SW480 (cell line): ENCODE measurements around the gene TCF15.

Experiments used
- DNase-seq: peaks from one replicate; pipeline ENCODE4 v3.0.0-alpha.2; 2016; ENCODE audit warnings: low spot score

Gene TCF15

DNA sequence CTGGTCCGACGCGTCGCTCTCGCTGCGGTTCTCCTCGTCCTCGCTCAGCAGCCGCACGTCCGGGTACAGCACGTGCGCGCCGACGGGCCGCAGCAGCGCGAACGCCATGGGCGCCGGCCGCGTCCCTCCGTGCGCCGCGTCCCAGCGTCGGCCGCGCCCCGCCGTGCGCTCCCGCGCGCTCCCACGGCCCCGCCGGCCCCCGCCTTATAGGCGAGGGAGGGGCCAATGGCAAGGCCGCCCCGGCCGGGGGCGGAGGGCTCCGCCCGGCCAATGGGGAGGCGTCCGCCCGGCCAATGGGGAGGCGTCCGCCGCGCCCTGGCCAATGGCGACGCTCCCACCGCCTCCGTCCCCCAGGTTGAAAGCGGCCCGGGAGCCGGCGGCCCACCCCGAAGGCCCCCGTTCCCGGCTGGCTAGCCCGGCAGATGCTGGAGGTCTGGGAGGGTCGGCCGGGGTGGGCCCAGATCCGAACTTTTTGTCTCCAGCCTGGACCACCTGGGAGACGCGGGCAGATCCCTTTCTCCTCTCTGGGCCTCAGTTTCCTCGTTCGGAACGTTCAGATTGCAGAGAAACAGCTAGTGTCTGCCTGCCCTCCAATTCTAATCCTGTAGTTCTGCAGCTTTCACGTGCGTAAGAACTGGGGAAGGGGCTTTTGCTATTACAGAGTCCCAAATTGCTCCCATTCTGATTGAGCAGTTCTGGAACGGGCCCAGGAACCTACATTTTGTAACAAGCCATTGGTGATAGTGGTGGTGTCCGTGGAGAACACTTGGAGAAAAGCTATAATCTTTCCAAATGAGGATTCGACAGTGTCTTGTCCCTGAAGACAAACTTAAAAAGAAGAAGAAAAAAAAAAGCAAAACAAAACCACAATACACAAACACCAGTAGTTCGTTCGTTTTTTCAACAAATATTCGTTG, at the start of gene TCF15:
TSS of gene TCF15 (minus strand) at position 180 of the 917 bp plus-strand sequence. CDS start at position 108, 72 bp downstream.
- DNase-seq = no peak

DNA sequence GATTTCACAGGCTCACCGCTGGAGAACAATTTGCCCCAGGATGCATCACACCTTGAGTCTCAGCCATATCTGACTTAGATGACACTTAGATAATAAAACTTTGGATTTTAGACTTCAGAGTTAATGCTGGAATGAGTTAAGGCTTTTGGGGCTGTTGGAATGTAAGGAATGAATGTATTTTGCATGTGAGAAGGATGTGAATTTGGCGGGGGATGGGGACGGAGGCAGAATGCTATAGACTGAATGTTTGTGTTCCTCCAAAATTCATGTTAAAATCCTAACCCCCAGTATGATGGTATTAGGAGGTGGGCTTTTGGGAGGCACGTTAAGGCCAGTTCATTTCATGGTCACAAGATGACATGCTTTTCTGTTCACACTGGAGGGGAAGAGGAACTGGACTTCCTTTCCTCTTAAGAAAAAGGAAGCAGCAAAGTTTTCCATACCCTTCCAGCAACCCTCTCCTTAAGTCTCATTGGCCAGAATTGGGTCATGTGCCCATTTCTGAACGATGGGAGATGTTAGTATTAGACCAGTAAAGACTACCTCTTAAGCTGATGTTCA, 48.7 kb upstream of the TCF15 start:
- no peak for DNase-seq

- no peak for DNase-seq
These were observed 48.1 kb upstream of the TCF15 start for GRCh38 chr20:658202-658601.

- no peak for DNase-seq
These were observed 45.9 kb upstream of the TCF15 start for GRCh38 chr20:655726-656624.

- no peak for DNase-seq
These were observed 44.3 kb upstream of the TCF15 start for GRCh38 chr20:654417-654750.

- DNase-seq = no peak
These were observed 43.7 kb upstream of the TCF15 start for GRCh38 chr20:653590-654416.

DNA sequence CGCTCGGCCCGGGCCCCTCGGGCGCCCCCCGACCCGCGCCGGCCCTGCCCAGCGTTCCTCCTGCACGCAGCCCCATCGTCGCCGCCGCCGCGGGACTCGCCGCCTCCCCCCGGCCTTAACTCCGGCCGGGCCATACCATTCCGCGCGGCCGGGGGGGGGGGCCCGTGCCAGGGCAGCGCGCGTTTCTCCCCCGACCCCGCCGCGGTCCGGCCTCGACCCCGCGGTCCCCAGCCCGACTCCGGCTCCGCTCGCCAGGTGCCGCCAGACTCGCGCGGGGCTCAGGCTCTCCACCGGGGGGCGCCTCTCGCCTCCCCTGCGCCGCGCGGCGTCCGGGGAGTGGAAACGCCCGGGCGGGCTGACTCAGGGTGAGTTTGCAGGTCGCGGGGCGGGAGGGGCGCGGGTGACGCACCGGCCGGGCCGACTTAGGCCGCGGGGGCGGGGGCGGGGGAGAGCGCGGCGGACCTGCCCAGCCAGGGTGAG, 43.0 kb upstream of the TCF15 start, which contains the start of gene SRXN1:
TSS of gene SRXN1 (minus strand) at position 91 of the 480 bp plus-strand sequence. CDS start at position 76, 15 bp downstream.
- DNase-seq = peak; percentile 89

GRCh38 chr20:652615-653109, 42.6 kb upstream of the TCF15 start:
- DNase-seq = no peak

GRCh38 chr20:651713-652614, 41.9 kb upstream of the TCF15 start:
- DNase-seq = no peak

GRCh38 chr20:650954-651353, 40.8 kb upstream of the TCF15 start:
- DNase-seq = no peak

DNA sequence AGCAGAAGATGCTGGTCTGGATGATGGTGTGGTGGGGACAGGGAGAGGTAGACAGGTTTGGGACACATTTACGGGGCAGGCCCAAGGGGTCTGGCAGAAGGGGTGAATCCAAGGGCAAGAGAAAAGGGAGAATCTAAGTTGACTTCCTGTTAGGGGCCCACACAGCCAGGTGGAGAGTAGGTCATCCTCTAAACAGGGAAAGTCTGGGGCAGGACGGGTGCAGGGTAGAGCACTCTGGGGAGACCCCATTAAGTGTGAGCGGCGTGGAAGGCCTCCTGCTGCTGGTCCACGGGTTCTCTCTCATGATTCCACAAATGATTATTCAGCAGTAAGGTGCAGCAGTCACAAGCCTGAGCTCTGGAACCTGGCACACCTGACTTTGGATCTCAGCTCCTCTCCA, 40.2 kb upstream of the TCF15 start:
- DNase-seq = no peak

DNA sequence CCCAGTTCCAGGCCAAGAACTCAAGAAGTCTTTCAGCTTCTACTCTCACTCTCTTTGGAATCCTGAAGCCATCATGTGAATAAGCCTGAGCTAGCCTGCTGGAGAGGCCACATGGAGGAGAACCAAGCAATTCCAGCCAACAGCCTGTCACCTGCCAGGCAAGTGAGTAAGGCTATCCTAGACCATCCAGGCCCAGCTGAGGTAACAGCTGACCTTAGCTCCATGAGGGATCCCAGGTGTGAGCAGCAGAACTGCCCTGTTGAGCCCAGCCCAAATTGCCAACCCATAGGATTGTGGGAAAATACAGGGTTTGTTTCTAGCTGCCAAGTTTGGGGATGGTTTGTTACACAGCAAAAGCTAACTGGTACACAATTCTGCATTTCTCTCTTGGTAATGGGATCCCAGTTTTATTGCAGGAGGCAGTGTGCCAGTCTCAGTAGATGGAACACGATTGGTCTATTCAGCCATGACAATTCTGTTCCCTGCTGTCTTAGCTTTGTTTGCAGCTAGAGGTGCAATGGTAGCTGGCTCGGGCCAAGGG, 37.4 kb upstream of the TCF15 start:
- no peak for DNase-seq

GRCh38 chr20:646868-647233, 36.7 kb upstream of the TCF15 start:
- DNase-seq = no peak

DNA sequence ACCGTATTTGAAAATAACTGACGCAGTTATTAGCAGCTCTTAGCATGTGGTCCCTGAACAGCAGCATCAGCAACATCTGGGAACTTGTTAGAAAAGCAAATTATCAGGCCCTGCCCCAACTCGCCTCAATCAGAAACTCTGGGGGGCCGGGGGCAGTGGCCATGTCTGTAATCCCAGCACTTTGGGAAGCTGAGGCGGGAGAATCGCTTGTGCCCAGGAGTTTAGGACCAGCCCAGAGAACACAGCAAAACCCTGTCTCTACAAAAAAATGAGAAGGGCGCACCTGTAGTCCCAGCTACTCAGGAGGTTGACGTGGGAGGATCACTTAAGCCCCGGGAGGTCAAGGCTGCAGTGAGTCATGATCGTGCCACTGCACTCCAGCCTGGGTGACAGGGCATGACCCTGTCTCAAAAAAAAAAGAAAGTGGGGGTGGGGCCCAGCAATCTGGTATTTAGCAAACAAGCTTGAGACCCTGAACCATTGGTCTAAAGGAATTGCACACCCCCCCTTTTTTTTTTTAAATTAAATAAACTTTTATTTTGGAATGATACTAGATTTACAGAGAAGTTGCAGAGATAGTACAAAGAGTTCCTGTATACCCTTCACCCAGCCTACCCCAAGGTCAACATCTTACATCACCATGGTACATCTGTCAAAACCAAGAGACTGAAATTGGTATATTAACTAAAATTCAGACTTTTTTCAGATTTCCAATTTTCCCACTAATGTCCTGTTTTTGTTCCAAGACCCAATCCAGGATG, 36.2 kb upstream of the TCF15 start:
- no peak for DNase-seq

DNA sequence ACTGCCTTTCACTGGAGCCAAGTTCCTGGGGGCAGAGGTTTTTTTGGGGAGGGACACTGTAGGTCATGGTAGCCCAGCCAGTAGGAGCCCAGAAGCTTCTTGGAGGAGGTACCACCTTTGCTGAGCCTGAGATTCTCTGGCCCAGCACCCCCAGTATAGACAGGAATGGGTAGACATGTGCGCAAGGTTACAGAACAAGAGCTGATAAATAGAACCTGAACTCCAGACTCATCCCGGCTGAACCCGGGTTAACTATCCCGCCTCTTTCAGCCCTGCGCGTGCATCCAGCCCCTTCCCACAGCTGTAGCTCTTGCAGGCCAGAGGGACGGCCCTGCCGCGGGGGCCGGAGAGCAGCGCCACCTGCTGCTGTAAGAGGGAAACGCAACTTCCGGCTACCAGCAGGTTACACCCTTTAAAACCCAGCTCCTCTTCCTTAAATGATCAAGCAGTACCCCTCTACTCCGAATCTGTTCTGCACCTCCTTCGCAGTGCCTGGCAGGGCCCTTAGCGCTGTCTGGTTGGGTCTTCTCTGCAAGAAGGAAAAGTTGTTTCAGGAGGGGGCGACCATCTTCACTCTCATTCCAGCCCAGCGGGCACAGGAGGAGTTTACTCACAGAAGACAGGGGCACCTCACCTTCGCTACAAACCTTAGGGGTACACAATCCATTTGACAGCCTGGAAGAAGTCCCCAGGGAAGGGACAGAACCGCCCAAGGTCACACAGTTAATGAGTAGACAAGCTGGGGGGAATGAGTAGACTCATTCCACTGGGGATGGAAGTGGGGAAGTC, 35.4 kb upstream of the TCF15 start:
- peak; percentile 70 for DNase-seq

GRCh38 chr20:644692-645317, 34.7 kb upstream of the TCF15 start:
- DNase-seq = no peak

- no peak for DNase-seq
These were observed 32.5 kb upstream of the TCF15 start for GRCh38 chr20:642398-643174.
